Adipocyte (in vitro differentiated cells): ENCODE results near the gene DGLUCY.
"Not testable (repeated sequence)": the region's sequence is repeated elsewhere in the genome, so short reads cannot be mapped to it uniquely, and the experiment has no call there.

Experiments
- DNase-seq: peaks from one replicate; pipeline ENCODE4 v3.0.0-alpha.2; 2015; ENCODE audit warnings: low read depth
- H3K27me3 ChIP-seq: replicated peaks from 2 replicates; pipeline ENCODE4 v1.7.0; 2013; ENCODE audit warnings: mild to moderate bottlenecking, low read length, moderate library complexity; ENCODE audit not compliant: control insufficient read depth, insufficient read depth
- H3K36me3 ChIP-seq: 2 replicates; pipeline ENCODE4 v1.7.0; 2013; ENCODE audit warnings: low read length, mild to moderate bottlenecking, moderate library complexity; ENCODE audit not compliant: control insufficient read depth, insufficient read depth, severe bottlenecking
- H3K4me1 ChIP-seq: 2 replicates; pipeline ENCODE4 v1.7.0; 2013; ENCODE audit warnings: mild to moderate bottlenecking, low read length, moderate library complexity; ENCODE audit not compliant: control insufficient read depth, insufficient read depth
- H3K4me3 ChIP-seq: 2 replicates; pipeline ENCODE4 v1.7.0; 2013; ENCODE audit warnings: mild to moderate bottlenecking, low read length, moderate library complexity
- H3K9ac ChIP-seq: 2 replicates; pipeline ENCODE4 v1.7.0; 2013; ENCODE audit warnings: mild to moderate bottlenecking, low read length, moderate library complexity
- H3K9me3 ChIP-seq: 2 replicates; pipeline ENCODE4 v1.7.0; 2013; ENCODE audit warnings: mild to moderate bottlenecking, low read length, moderate library complexity; ENCODE audit not compliant: control insufficient read depth

Gene DGLUCY

DNA sequence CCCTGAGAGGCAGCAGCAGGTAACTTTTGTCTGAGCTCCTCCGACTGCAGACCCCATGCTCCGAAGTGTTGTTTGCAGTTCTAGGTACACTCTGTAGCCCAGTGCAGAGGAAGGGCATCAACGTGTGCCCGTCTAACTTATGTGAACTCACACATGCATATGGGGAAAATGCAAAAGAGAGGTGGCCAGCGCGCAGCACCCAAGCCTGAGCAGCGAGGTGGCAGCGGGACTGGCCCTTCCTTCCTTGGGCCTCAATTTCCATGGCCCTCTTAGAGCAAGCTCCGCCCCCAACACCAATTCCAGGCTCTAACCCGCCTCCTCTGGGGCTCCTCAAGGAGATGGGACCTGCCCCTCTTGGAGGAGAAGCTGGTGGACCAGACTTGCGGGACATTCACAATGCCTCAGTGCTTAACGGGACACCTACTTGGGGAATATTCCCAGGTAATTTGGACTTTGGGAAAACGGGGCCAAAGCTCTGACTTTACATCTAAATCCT, 102.9 kb downstream of the DGLUCY start:
- DNase-seq = no peak
- no peaks in the 10 kb centered on the region for H3K4me1 ChIP-seq
- H3K4me3 ChIP-seq = no peak overlapping the region
- no peaks in the 10 kb centered on the region for H3K9me3 ChIP-seq
- peaks cover 30% of the 10 kb centered on the region for H3K36me3 ChIP-seq
- H3K27me3 ChIP-seq = no peaks in the 10 kb centered on the region
- H3K9ac ChIP-seq = no peak overlapping the region

DNA sequence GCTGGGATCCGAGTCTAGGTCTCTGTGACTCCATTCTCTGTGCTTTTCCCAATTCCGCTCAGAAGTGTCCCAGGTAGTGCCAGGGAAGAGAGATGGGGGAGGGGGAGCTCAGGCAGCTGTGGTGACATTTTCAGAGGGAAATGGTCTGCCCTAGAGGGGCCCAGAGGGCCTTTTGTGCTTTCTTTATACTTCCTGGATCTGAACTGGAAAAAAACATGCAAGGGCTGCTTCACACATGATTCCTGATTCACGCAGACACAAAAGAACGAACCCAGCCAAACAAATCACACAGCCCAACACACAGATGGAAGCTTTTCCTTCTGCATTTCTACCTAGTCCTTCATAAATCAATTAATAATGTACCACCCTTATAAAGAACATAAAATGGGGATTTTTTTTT, 104.1 kb downstream of the DGLUCY start:
- peaks cover 5% of the 10 kb centered on the region for H3K4me1 ChIP-seq

DNA sequence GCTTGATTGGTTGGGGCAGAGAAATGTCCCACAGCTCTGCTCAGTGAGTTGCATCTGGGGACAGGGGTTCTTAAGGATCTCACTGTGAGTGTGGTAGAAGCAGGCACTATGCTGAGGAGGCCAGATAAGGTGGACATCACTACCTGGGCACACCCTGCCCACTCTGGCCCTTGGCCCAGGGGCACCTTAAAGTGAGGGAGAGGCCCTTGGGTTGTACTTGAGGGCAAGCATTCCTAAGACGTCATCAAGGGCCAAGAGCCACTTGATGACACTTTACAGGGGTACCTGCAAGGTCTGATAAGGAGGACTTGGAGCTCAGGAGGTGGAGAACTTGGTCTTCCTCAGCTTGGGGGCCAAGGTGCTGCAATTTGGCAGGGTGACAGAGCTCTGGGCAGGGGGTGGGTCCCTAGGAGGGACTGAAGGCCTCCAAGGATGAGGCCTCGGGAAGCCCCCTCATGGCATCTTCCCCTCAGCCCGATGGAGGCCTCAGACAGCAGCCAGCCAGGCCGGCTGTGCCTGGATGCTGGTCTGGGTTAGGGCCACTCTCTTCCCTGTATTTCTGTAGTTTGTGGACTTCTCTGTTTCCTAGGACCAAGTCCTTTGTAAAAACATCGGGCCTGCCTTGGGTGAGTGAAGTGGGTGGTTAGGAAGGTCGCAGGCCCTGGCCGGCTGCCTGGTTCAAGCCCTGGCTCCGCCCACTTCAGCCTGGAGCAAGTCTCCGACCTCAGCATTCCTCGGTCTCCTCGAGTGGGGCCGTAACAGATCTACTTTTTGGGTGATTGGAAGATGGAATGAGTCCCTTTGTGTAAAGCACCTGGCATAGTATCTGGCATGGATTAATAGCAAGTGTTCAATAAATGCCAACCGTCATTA, 105.9 kb downstream of the DGLUCY start:
- Histone ChIP-seq H3K4me3 (no peak overlapping the region), H3K27me3 (no peaks in the 10 kb centered on the region), H3K4me1 (peaks cover 9% of the 10 kb centered on the region), H3K9ac (no peak overlapping the region), H3K9me3 (no peaks in the 10 kb centered on the region), H3K36me3 (peaks cover 21% of the 10 kb centered on the region)
- DNase-seq = no peak

More for the DNA sequence above, 104.1 kb downstream of the DGLUCY start:
- Histone ChIP-seq H3K36me3 (peaks cover 25% of the 10 kb centered on the region), H3K9me3 (no peaks in the 10 kb centered on the region), H3K9ac (no peak overlapping the region), H3K4me3 (no peak overlapping the region), H3K27me3 (no peaks in the 10 kb centered on the region)
- no peak for DNase-seq

DNA sequence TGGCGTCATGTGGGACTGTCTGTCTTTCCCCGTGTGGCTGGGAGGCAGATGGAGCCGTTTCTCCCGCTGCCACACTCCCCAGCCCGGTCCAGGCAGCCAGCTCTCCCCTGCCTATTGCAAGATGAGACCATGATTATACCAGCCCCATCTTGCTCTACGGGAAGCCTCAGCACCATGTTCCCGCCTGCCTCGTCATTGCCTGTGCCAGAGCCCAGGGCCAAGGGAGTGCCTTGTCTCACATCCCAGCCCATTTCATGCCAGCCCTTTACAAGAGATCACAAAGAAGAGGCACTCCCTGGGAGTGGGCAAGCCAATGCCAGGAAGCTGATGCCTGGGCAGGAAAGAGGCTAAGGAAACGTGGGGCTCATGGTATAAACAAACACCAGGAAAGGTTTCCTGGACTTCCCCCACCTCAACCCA, 106.7 kb downstream of the DGLUCY start:
- Histone ChIP-seq H3K9me3 (no peaks in the 10 kb centered on the region), H3K36me3 (peaks cover 16% of the 10 kb centered on the region), H3K9ac (no peak overlapping the region), H3K4me1 (peaks cover 9% of the 10 kb centered on the region), H3K4me3 (no peak overlapping the region), H3K27me3 (no peaks in the 10 kb centered on the region)
- no peak for DNase-seq

DNA sequence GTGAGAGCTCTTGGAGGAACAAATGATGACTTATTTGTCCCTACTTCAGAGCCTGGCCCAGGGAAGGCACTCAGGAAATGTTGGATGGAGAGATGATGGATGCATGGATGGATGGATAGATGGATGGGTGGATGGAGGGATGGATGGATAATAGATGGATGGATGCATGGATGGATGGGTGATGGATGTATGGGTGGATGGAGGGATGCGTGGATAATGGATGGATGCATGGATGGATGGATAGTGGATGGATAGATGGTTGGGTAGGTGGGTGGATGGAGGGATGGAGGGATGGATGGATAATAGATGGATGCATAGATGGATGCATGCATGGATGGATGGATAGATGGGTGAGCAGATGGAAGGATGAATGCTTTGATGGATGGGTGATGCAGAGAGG, 107.4 kb downstream of the DGLUCY start:
- no peak for DNase-seq
- H3K9me3 ChIP-seq = no peaks in the 10 kb centered on the region

DNA sequence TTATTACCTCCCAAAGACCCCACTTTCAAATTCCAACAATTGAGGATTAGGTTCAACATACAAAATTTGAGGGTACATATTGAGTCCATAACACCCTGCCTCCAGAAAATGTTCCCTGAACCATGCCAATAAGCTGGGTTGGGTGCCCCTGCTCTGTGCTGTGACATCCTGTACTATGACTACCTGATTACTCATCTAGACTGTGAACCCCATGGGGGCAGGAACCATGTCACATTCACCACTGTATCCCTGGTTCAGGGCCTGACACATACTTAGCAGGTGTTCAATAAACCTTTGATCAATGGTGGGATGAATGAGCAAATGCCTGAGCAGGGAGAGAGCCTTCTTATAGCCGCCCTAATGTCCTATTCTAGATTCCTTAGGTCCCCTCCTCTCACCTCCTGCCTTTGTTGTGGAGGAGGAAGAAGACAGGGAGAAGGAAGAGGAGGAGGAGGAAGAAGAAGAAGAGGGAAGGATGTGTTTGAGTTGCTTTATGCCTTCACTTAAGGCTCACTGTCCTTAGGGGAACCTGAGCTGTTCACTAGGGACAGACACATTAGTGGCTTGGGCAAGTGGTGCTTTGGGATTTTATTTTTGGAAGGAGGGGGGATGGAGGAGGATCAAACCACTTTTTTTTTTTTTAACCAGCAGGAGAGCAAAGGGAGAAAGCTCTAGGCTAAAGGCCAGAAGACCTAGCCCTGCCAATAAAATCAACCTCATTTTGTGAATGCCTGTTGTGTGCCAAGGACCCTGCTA, 109.3 kb downstream of the DGLUCY start:
- Histone ChIP-seq H3K9ac (no peak overlapping the region), H3K36me3 (peaks cover 4% of the 10 kb centered on the region), H3K27me3 (no peaks in the 10 kb centered on the region), H3K4me1 (peaks cover 13% of the 10 kb centered on the region), H3K9me3 (no peaks in the 10 kb centered on the region), H3K4me3 (no peak overlapping the region)
- no peak for DNase-seq

More for the DNA sequence above, 107.4 kb downstream of the DGLUCY start:
- Histone ChIP-seq H3K4me3 (no peak overlapping the region), H3K27me3 (no peaks in the 10 kb centered on the region), H3K9ac (no peak overlapping the region), H3K4me1 (peaks cover 9% of the 10 kb centered on the region), H3K36me3 (peaks cover 10% of the 10 kb centered on the region)

DNA sequence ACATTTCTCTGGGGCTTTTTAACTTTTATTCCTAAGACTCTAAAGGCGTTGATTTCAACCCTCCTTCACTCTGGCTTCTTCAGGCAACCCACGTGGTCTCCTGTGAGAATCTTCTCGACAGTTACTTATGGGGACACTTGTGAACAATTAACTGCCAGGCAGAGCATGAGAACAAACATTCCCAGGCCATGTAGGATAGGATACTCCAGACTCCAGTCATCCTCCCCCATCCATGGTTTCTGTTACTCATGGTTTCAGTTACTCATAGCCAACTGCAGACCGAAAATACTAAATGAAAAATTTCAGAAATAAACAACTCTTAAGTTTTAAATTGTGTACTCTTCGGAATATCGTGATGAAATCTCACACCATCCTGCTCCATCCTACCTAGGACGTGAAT, 111.2 kb downstream of the DGLUCY start:
- Histone ChIP-seq H3K27me3 (no peaks in the 10 kb centered on the region), H3K9ac (no peak overlapping the region), H3K4me1 (peaks cover 14% of the 10 kb centered on the region), H3K4me3 (no peak overlapping the region), H3K36me3 (peaks cover 4% of the 10 kb centered on the region), H3K9me3 (no peaks in the 10 kb centered on the region)
- DNase-seq = no peak

DNA sequence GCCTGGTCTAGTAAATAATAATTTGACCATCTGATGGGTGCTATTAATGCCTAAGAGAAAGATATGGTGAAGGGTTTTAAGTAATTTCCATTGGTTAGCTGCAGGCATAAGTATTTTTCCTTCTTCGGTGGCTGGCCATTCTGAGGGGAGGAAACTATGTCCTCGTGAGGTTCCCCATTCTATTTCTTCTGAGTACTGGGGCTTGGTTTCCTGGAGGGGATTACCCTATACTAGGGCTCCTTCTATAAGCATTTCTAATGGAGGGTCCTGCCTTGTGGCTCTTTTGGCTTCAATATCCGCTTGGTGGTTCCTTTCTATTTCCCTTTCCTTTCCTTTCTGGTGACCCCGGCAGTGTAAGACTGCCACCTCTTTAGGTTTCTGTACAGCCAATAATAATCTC, 112.5 kb downstream of the DGLUCY start:
- not testable (repeated sequence) for H3K4me3 ChIP-seq, H3K9ac ChIP-seq, H3K9me3 ChIP-seq, H3K36me3 ChIP-seq, H3K27me3 ChIP-seq, DNase-seq
- H3K4me1 ChIP-seq = peaks cover 14% of the 10 kb centered on the region

DNA sequence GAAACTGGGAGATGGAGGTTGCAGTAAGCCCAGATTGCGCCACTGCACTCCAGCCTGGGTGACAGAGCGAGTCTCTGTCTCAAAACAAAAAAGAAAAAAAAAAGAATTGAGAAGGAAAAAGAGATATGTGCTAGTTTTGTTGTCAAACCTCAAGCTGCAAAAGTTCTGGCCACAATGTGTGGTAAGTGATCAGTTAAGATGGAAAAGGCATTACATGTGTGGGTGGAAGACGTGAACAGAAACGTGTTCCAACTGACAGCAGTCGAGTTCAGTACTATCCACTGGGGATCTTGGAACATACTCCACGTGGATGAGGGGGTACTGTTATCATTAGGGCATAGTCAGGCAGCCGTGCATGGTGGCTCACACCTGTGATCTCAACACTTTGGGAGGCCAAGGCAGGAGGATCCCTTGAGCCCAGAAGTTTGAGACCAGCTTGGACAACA, 113.3 kb downstream of the DGLUCY start:
- Histone ChIP-seq H3K9ac (no peak overlapping the region), H3K4me3 (no peak overlapping the region), H3K4me1 (peaks cover 14% of the 10 kb centered on the region), H3K9me3 (no peaks in the 10 kb centered on the region), H3K27me3 (no peaks in the 10 kb centered on the region), H3K36me3 (peaks cover 4% of the 10 kb centered on the region)
- DNase-seq = no peak

DNA sequence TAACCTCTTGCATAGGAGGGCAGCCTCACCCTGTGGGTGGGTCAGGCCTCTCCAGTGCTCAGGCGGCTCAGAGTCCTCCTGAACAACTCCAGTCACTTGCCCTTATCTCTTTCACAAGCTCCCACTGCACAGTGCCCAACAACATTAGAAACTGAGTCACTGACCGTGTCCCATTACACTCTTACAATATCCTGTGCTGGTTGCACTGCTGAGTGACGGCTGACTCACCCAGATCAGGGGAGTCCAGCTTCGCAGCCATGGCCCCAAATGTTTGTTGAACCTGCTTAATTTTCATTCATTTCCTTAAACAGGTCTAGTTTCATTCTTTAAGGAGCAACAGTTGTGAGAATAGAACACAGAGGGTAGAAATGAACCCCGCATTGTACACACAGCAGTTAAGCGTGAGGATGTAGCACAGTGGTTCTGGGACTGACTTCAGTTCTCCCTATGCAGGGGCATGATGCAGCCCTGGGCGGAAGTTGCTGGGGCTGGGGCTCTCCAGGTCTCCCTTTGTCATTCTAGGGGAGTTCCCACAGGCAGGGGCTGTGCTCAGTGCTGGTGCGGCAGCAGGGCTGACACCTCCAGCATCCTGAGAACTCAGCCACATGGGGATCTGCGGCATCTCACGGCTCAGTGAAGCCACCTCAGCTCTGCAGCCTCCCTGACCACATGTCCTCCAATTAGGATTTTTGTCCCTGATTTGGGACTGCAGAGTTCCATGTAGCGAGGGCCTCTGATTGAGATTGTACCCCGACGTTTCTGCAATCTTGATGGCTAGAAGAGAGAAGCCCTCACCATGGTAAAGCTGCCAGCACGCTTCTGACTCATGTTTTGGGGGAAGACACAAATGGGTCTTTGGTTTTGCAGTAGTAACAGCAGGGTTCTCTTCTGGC, 114.5 kb downstream of the DGLUCY start:
- Histone ChIP-seq H3K4me3 (no peak overlapping the region), H3K9me3 (no peaks in the 10 kb centered on the region), H3K4me1 (peaks cover 6% of the 10 kb centered on the region), H3K36me3 (peaks cover 4% of the 10 kb centered on the region), H3K9ac (no peak overlapping the region), H3K27me3 (no peaks in the 10 kb centered on the region)
- peak; percentile 24 for DNase-seq
